H9 (cell line): ENCODE measurements around the gene SAV1. TPM values are rescaled to one million over a fixed set of nuclear protein-coding genes. Genes with fewer than 3 reads are reported as not detected.

ENCODE experiments used
- DNase-seq: peaks from one replicate; pipeline ENCODE4 v3.0.0-alpha.2; 2017
- H2AFZ ChIP-seq: one replicate; pipeline ENCODE4 v1.6.1; 2013; ENCODE audit warnings: mild to moderate bottlenecking, low read length, control low read depth, moderate library complexity
- H2AK5ac ChIP-seq: 2 replicates; pipeline ENCODE4 v1.6.1; 2013; ENCODE audit warnings: low read length, control low read depth, mixed read lengths; ENCODE audit not compliant: insufficient read length
- H2BK120ac ChIP-seq: one replicate; pipeline ENCODE4 v1.6.1; 2013; ENCODE audit warnings: low read depth, mild to moderate bottlenecking, low read length, control low read depth, inconsistent platforms; ENCODE audit not compliant: poor library complexity, severe bottlenecking
- H2BK12ac ChIP-seq: 2 replicates; pipeline ENCODE4 v1.6.1; 2013; ENCODE audit warnings: low read length, control low read depth, mixed read lengths, low read depth; ENCODE audit not compliant: insufficient read length
- H2BK15ac ChIP-seq: 2 replicates; pipeline ENCODE4 v1.6.1; 2013; ENCODE audit warnings: low read depth, low read length, control low read depth
- H2BK20ac ChIP-seq: one replicate; pipeline ENCODE4 v1.6.1; 2013; ENCODE audit warnings: low read depth, mild to moderate bottlenecking, low read length, control low read depth, inconsistent platforms; ENCODE audit not compliant: poor library complexity, severe bottlenecking
- H2BK5ac ChIP-seq: 2 replicates; pipeline ENCODE4 v1.6.1; 2013; ENCODE audit warnings: low read length, control low read depth, mixed read lengths; ENCODE audit not compliant: insufficient read length
- H3K14ac ChIP-seq: 2 replicates; pipeline ENCODE4 v1.6.1; 2013; ENCODE audit warnings: low read length, control low read depth; ENCODE audit not compliant: insufficient read depth
- H3K18ac ChIP-seq: 2 replicates; pipeline ENCODE4 v1.6.1; 2013; ENCODE audit warnings: low read depth, mild to moderate bottlenecking, mixed read lengths, low read length, control low read depth; ENCODE audit not compliant: insufficient read length
- H3K23ac ChIP-seq: 2 replicates; pipeline ENCODE4 v1.6.1; 2013; ENCODE audit warnings: low read length, control low read depth, mixed read lengths, low read depth; ENCODE audit not compliant: insufficient read length
- H3K23me2 ChIP-seq: 2 replicates; pipeline ENCODE4 v1.6.1; 2013; ENCODE audit warnings: low read depth, mild to moderate bottlenecking, mixed read lengths, low read length, control low read depth; ENCODE audit not compliant: insufficient read length, poor library complexity, severe bottlenecking
- H3K27ac ChIP-seq: 2 replicates; pipeline ENCODE4 v1.5.1; 2013; ENCODE audit warnings: low read length, control low read depth, mixed read lengths, low read depth; ENCODE audit not compliant: insufficient read length
- H3K27me3 ChIP-seq: 2 replicates; pipeline ENCODE4 v1.6.1; 2013; ENCODE audit warnings: low read length, control low read depth, inconsistent platforms; ENCODE audit not compliant: insufficient read depth
- H3K4ac ChIP-seq: 2 replicates; pipeline ENCODE4 v1.6.1; 2013; ENCODE audit warnings: low read depth, mild to moderate bottlenecking, control low read depth, inconsistent platforms, low read length, moderate library complexity
- H3K4me1 ChIP-seq: 2 replicates; pipeline ENCODE4 v1.6.1; 2013; ENCODE audit warnings: low read length, control low read depth, inconsistent platforms; ENCODE audit not compliant: insufficient read depth
- H3K4me2 ChIP-seq: 2 replicates; pipeline ENCODE4 v1.6.1; 2013; ENCODE audit warnings: low read length, control low read depth, mixed read lengths; ENCODE audit not compliant: insufficient read length, insufficient read depth
- H3K56ac ChIP-seq: 2 replicates; pipeline ENCODE4 v1.6.1; 2013; ENCODE audit warnings: low read depth, mild to moderate bottlenecking, mixed read lengths, low read length, control low read depth; ENCODE audit not compliant: insufficient read length
- H3K79me1 ChIP-seq: 2 replicates; pipeline ENCODE4 v1.6.1; 2013; ENCODE audit warnings: low read depth, mild to moderate bottlenecking, moderate library complexity, low read length, control low read depth, inconsistent platforms; ENCODE audit not compliant: insufficient read depth, poor library complexity, severe bottlenecking
- H3K79me2 ChIP-seq: 2 replicates; pipeline ENCODE4 v1.6.1; 2013; ENCODE audit warnings: low read length, control low read depth, inconsistent platforms; ENCODE audit not compliant: insufficient read depth
- H3K9ac ChIP-seq: 2 replicates; pipeline ENCODE4 v1.6.1; 2013; ENCODE audit warnings: low read length, control low read depth, mixed read lengths; ENCODE audit not compliant: insufficient read length; ENCODE audit errors: extremely low read depth
- H3K9me3 ChIP-seq: one replicate; pipeline ENCODE4 v1.6.1; 2013; ENCODE audit warnings: low read depth, low read length, inconsistent platforms; ENCODE audit not compliant: control insufficient read depth
- H3T11ph ChIP-seq: one replicate; pipeline ENCODE4 v1.6.1; 2013; ENCODE audit warnings: mild to moderate bottlenecking, low read length, control low read depth, inconsistent platforms
- H4K20me1 ChIP-seq: one replicate; pipeline ENCODE4 v1.6.1; 2013; ENCODE audit not compliant: control insufficient read depth, insufficient read length, insufficient read depth
- H4K5ac ChIP-seq: 2 replicates; pipeline ENCODE4 v1.6.1; 2013; ENCODE audit warnings: low read depth, mild to moderate bottlenecking, mixed read lengths, low read length, control low read depth; ENCODE audit not compliant: insufficient read length
- H4K8ac ChIP-seq: replicated peaks from 2 replicates; pipeline ENCODE4 v1.6.1; 2013; ENCODE audit warnings: low read length, control low read depth, mixed read lengths, low read depth; ENCODE audit not compliant: insufficient read length
- H4K91ac ChIP-seq: 2 replicates; pipeline ENCODE4 v1.6.1; 2013; ENCODE audit warnings: low read depth, mild to moderate bottlenecking, moderate library complexity, mixed read lengths, low read length, control low read depth; ENCODE audit not compliant: insufficient read length
- H3K27ac Mint-ChIP-seq, 3 experiments: 2 replicates in 2 of 3; 3 replicates in 1 of 3; pipeline ENCODE4 v1.8.0; 2020 to 2021; ENCODE audit warnings: mixed read lengths in 3 of 3, mild to moderate bottlenecking in 1 of 3, moderate library complexity in 1 of 3
- H3K27me3 Mint-ChIP-seq: 2 replicates; pipeline ENCODE4 v1.8.0; 2021; ENCODE audit warnings: low read depth, mild to moderate bottlenecking, moderate library complexity, mixed read lengths
- H3K36me3 Mint-ChIP-seq, 3 experiments: 2 replicates in 2 of 3; 3 replicates in 1 of 3; pipeline ENCODE4 v1.8.0; 2020 to 2021; ENCODE audit warnings: low read depth in 3 of 3, mixed read lengths in 3 of 3; ENCODE audit not compliant: insufficient read depth in 1 of 3
- H3K4me1 Mint-ChIP-seq, 2 experiments: 2 replicates each; pipeline ENCODE4 v1.8.0; 2020; ENCODE audit warnings: mixed read lengths in 2 of 2
- H3K4me3 Mint-ChIP-seq, 2 experiments: 2 replicates in 1 of 2; 3 replicates in 1 of 2; pipeline ENCODE4 v1.8.0; 2020 to 2021; ENCODE audit warnings: mild to moderate bottlenecking in 2 of 2, mixed read lengths in 2 of 2, moderate library complexity in 1 of 2
- H3K9me3 Mint-ChIP-seq, 2 experiments: 2 replicates in 1 of 2; 3 replicates in 1 of 2; pipeline ENCODE4 v1.8.0; 2020; ENCODE audit warnings: mild to moderate bottlenecking in 2 of 2, mixed read lengths in 2 of 2, moderate library complexity in 1 of 2
- total RNA-seq: library from RNA; stranded (reverse); gene quantifications from 2 replicates; pipeline ENCODE4 v1.2.1, GENCODE V29; 2021
- TF ChIP-seq, protein P1 (sequence below): fragments of 200-600 bp; sonication (generic); conservative IDR thresholded peaks from 3 replicates; pipeline ENCODE4 v1.8.0; 2021; ENCODE audit warnings: antibody characterized with exemption, mild to moderate bottlenecking

SAV1 gene
- total RNA-seq, 1 experiment from 2014 or later: 57.3 TPM

GRCh38 chr14:50598765-50599164 lies 69.3 kb downstream of the SAV1 start:
- Mint-ChIP-seq H3K27ac (no peak overlapping the region), H3K4me3 (no peak overlapping the region), H3K27me3 (no peaks in the 10 kb centered on the region), H3K4me1 (peaks cover 20 to 28% of the 10 kb centered on the region in 2 experiments), H3K36me3 (no peaks in the 10 kb centered on the region), H3K9me3 (no peaks in the 10 kb centered on the region)
- no peak overlapping the region for H2BK120ac ChIP-seq
- no peak overlapping the region for H2AK5ac ChIP-seq
- no peak overlapping the region for H3K23ac ChIP-seq
- H3K79me1 ChIP-seq: no peaks in the 10 kb centered on the region
- no peaks in the 10 kb centered on the region for H3K9me3 ChIP-seq
- H3K79me2 ChIP-seq: no peaks in the 10 kb centered on the region
- no peak for DNase-seq
- H4K5ac ChIP-seq: no peak overlapping the region
- H4K20me1 ChIP-seq: no peaks in the 10 kb centered on the region
- H3K23me2 ChIP-seq: no peaks in the 10 kb centered on the region
- H3K18ac ChIP-seq: no peak overlapping the region
- H2AFZ ChIP-seq: no peak overlapping the region
- H3K27ac ChIP-seq: no peak overlapping the region
- no peak overlapping the region for H3K9ac ChIP-seq
- TF ChIP-seq, protein P1, sequence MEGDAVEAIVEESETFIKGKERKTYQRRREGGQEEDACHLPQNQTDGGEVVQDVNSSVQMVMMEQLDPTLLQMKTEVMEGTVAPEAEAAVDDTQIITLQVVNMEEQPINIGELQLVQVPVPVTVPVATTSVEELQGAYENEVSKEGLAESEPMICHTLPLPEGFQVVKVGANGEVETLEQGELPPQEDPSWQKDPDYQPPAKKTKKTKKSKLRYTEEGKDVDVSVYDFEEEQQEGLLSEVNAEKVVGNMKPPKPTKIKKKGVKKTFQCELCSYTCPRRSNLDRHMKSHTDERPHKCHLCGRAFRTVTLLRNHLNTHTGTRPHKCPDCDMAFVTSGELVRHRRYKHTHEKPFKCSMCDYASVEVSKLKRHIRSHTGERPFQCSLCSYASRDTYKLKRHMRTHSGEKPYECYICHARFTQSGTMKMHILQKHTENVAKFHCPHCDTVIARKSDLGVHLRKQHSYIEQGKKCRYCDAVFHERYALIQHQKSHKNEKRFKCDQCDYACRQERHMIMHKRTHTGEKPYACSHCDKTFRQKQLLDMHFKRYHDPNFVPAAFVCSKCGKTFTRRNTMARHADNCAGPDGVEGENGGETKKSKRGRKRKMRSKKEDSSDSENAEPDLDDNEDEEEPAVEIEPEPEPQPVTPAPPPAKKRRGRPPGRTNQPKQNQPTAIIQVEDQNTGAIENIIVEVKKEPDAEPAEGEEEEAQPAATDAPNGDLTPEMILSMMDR: no peak
- no peak overlapping the region for H4K8ac ChIP-seq
- H2BK5ac ChIP-seq: no peak overlapping the region
- H2BK12ac ChIP-seq: no peak overlapping the region
- no peak overlapping the region for H3K4me2 ChIP-seq
- no peak overlapping the region for H3K56ac ChIP-seq
- H3T11ph ChIP-seq: no peak overlapping the region
- H2BK15ac ChIP-seq: no peak overlapping the region
- H3K14ac ChIP-seq: no peak overlapping the region
- H3K27me3 ChIP-seq: no peaks in the 10 kb centered on the region
- H3K4me1 ChIP-seq: no peaks in the 10 kb centered on the region
- no peak overlapping the region for H4K91ac ChIP-seq
- no peak overlapping the region for H3K4ac ChIP-seq
- no peak overlapping the region for H2BK20ac ChIP-seq
